Right atrium auricular region (tissue), 2 donors: ENCODE data around the gene ZNF775. TPM values are rescaled to one million over a fixed set of nuclear protein-coding genes. Genes with fewer than 3 reads are reported as not detected.
"Not testable (repeated sequence)": the region's sequence is repeated elsewhere in the genome, so short reads cannot be mapped to it uniquely, and the experiment has no call there.

Experiments used
- DNase-seq: peaks from one replicate; pipeline ENCODE4 v3.0.0-alpha.2; 2019; ENCODE audit warnings: low spot score
- H3K27ac ChIP-seq, 2 donors: fragments of 200-600 bp; sonication (generic); 1 replicate in 1 of 2; 2 replicates in 1 of 2; pipeline ENCODE4 v1.5.1; 2016 to 2019
- H3K27me3 ChIP-seq, 2 donors: fragments of 200-600 bp; sonication (generic); one replicate each; pipeline versions ENCODE4 v1.5.1 to v1.6.0; 2017 to 2019
- H3K36me3 ChIP-seq: fragments of 200-600 bp; sonication (generic); one replicate; pipeline ENCODE4 v1.5.1; 2016
- H3K4me1 ChIP-seq, 2 donors: fragments of 200-600 bp; sonication (generic); one replicate each; pipeline versions ENCODE4 v1.5.1 to v1.6.0; 2017 to 2019
- H3K4me3 ChIP-seq, 2 donors: fragments of 200-600 bp; sonication (generic); 1 replicate in 1 of 2; 2 replicates in 1 of 2; pipeline ENCODE4 v1.5.1; 2017 to 2019; ENCODE audit warnings: mild to moderate bottlenecking in 1 of 2, moderate library complexity in 1 of 2
- H3K9me3 ChIP-seq, 2 donors: fragments of 200-600 bp; sonication (generic); one replicate each; pipeline ENCODE4 v1.5.1; 2019
- CTCF ChIP-seq, 2 donors: fragments of 200-600 bp; sonication (generic); IDR thresholded peaks; one replicate each; pipeline ENCODE4 v1.5.1; 2019; ENCODE audit warnings: antibody characterized with exemption in 2 of 2
- total RNA-seq, 2 donors: library from RNA; depleted of rRNA; stranded (reverse); fragments of >200 nt; gene quantifications; one replicate each; pipeline ENCODE4 v1.1.0, GENCODE V29; 2016

Gene ZNF775
- total RNA-seq, 2 donors from 2014 or later = 4.1 to 6.2 TPM

GRCh38 chr7:150382123-150382843 lies 3.2 kb downstream of the ZNF775 start:
- no peak for TF ChIP-seq CTCF (IDR thresholded peaks at IDR 0.05)
- H3K4me1 ChIP-seq = peaks cover 0 to 46% of the 10 kb centered on the region in 2 donors
- no peak overlapping the region for H3K27ac ChIP-seq
- no peaks in the 10 kb centered on the region for H3K36me3 ChIP-seq
- H3K27me3 ChIP-seq = no peaks in the 10 kb centered on the region
- H3K4me3 ChIP-seq = no peak overlapping the region
- DNase-seq = no peak
- no peaks in the 10 kb centered on the region for H3K9me3 ChIP-seq

GRCh38 chr7:150382844-150383225 lies 3.7 kb downstream of the ZNF775 start:
- TF ChIP-seq CTCF (IDR thresholded peaks at IDR 0.05) = no peak
- H3K27ac ChIP-seq = no peak overlapping the region
- H3K4me3 ChIP-seq = no peak overlapping the region
- no peak for DNase-seq
- H3K9me3 ChIP-seq = no peaks in the 10 kb centered on the region
- no peaks in the 10 kb centered on the region for H3K27me3 ChIP-seq
- H3K36me3 ChIP-seq = no peaks in the 10 kb centered on the region
- peaks cover 0 to 42% of the 10 kb centered on the region in 2 donors for H3K4me1 ChIP-seq

- no peak for TF ChIP-seq CTCF (IDR thresholded peaks at IDR 0.05)
- no peaks in the 10 kb centered on the region for H3K36me3 ChIP-seq
- no peaks in the 10 kb centered on the region for H3K9me3 ChIP-seq
- DNase-seq = no peak
- no peaks in the 10 kb centered on the region for H3K27me3 ChIP-seq
- H3K27ac ChIP-seq = no peak overlapping the region
- peaks cover 0 to 34% of the 10 kb centered on the region in 2 donors for H3K4me1 ChIP-seq
- H3K4me3 ChIP-seq = no peak overlapping the region
Observed at GRCh38 chr7:150383710-150384397, 4.7 kb downstream of the ZNF775 start.

GRCh38 chr7:150384406-150385301 lies 5.5 kb downstream of the ZNF775 start:
- no peak overlapping the region for H3K27ac ChIP-seq
- peaks cover 0 to 39% of the 10 kb centered on the region in 2 donors for H3K4me1 ChIP-seq
- no peaks in the 10 kb centered on the region for H3K9me3 ChIP-seq
- H3K36me3 ChIP-seq = no peaks in the 10 kb centered on the region
- TF ChIP-seq CTCF (IDR thresholded peaks at IDR 0.05) = no peak
- no peaks in the 10 kb centered on the region for H3K27me3 ChIP-seq
- H3K4me3 ChIP-seq = no peak overlapping the region
- no peak for DNase-seq

GRCh38 chr7:150385302-150385723 lies 6.2 kb downstream of the ZNF775 start:
- no peak for TF ChIP-seq CTCF (IDR thresholded peaks at IDR 0.05)
- no peak overlapping the region for H3K4me3 ChIP-seq
- no peak for DNase-seq
- no peaks in the 10 kb centered on the region for H3K27me3 ChIP-seq
- H3K36me3 ChIP-seq = no peaks in the 10 kb centered on the region
- no peak overlapping the region for H3K27ac ChIP-seq
- no peaks in the 10 kb centered on the region for H3K9me3 ChIP-seq
- H3K4me1 ChIP-seq = peaks cover 0 to 33% of the 10 kb centered on the region in 2 donors

GRCh38 chr7:150385884-150386283 lies 6.8 kb downstream of the ZNF775 start:
- not testable (repeated sequence) for H3K9me3 ChIP-seq, H3K27me3 ChIP-seq, H3K36me3 ChIP-seq, DNase-seq, H3K27ac ChIP-seq, H3K4me3 ChIP-seq
- H3K4me1 ChIP-seq = peaks cover 0 to 27% of the 10 kb centered on the region in 2 donors
